Neuronal stem cell (in vitro differentiated cells): Measurements from ENCODE around the gene TNPO2.
A peak's percentile ranks its signal among the peaks of the same experiment; 100 is the strongest.

Source experiments
- DNase-seq: peaks from one replicate; pipeline ENCODE4 v3.0.0-alpha.2; 2013; ENCODE audit warnings: low spot score
- H2AFZ ChIP-seq: one replicate; pipeline ENCODE4 v1.6.1; 2013; ENCODE audit warnings: mild to moderate bottlenecking, low read length, inconsistent platforms
- H2AK5ac ChIP-seq: 2 replicates; pipeline ENCODE4 v1.6.1; 2013; ENCODE audit warnings: low read depth, mild to moderate bottlenecking, inconsistent platforms, low read length, moderate library complexity, mixed read lengths
- H2BK120ac ChIP-seq: 2 replicates; pipeline ENCODE4 v1.6.1; 2013; ENCODE audit warnings: low read depth, mild to moderate bottlenecking, inconsistent platforms, low read length, moderate library complexity, mixed read lengths
- H2BK12ac ChIP-seq: one replicate; pipeline ENCODE4 v1.6.1; 2013; ENCODE audit warnings: low read length, inconsistent platforms
- H2BK15ac ChIP-seq: 2 replicates; pipeline ENCODE4 v1.6.1; 2013; ENCODE audit warnings: mild to moderate bottlenecking, low read length, inconsistent platforms, mixed read lengths
- H2BK5ac ChIP-seq: one replicate; pipeline ENCODE4 v1.6.1; 2013; ENCODE audit warnings: inconsistent platforms, mild to moderate bottlenecking, low read length, moderate library complexity
- H3K14ac ChIP-seq: one replicate; pipeline ENCODE4 v1.6.1; 2013; ENCODE audit warnings: low read length, inconsistent platforms
- H3K18ac ChIP-seq: 2 replicates; pipeline ENCODE4 v1.6.1; 2013; ENCODE audit warnings: low read length, inconsistent platforms
- H3K23ac ChIP-seq: 2 replicates; pipeline ENCODE4 v1.6.1; 2013; ENCODE audit warnings: low read depth, mild to moderate bottlenecking, mixed read lengths, low read length, inconsistent platforms; ENCODE audit not compliant: poor library complexity
- H3K27ac ChIP-seq: replicated peaks from 3 replicates; pipeline ENCODE4 v1.5.1; 2013; ENCODE audit warnings: low read length, inconsistent platforms
- H3K27me3 ChIP-seq, 3 experiments: 2 replicates each; pipeline ENCODE4 v1.6.1; 2013; ENCODE audit warnings: low read length in 3 of 3, mild to moderate bottlenecking in 2 of 3, inconsistent platforms in 1 of 3, low read depth in 1 of 3, mixed read lengths in 1 of 3, moderate library complexity in 1 of 3; ENCODE audit not compliant: control insufficient read depth in 3 of 3, insufficient read depth in 3 of 3
- H3K36me3 ChIP-seq, 2 donors: replicated peaks in 1 of 2; 2 replicates each; pipeline ENCODE4 v1.6.1; 2013; ENCODE audit warnings: low read length in 2 of 2; ENCODE audit not compliant: control insufficient read depth in 2 of 2, insufficient read depth in 2 of 2
- H3K4ac ChIP-seq: 2 replicates; pipeline ENCODE4 v1.6.1; 2013; ENCODE audit warnings: inconsistent platforms, mild to moderate bottlenecking, low read length, moderate library complexity
- H3K4me1 ChIP-seq, 2 donors: 1 replicate in 1 of 2; 2 replicates in 1 of 2; pipeline ENCODE4 v1.6.1; 2013; ENCODE audit warnings: low read length in 2 of 2, low read depth in 1 of 2; ENCODE audit not compliant: control insufficient read depth in 2 of 2, insufficient read depth in 1 of 2
- H3K4me2 ChIP-seq: one replicate; pipeline ENCODE4 v1.6.1; 2013; ENCODE audit warnings: mild to moderate bottlenecking, low read length, inconsistent platforms; ENCODE audit not compliant: insufficient read depth, poor library complexity, severe bottlenecking
- H3K4me3 ChIP-seq, 2 donors: 2 replicates each; pipeline ENCODE4 v1.5.1; 2013; ENCODE audit warnings: low read length in 2 of 2, mild to moderate bottlenecking in 2 of 2, inconsistent platforms in 1 of 2, moderate library complexity in 1 of 2
- H3K79me1 ChIP-seq: one replicate; pipeline ENCODE4 v1.6.1; 2013; ENCODE audit warnings: low read depth, mild to moderate bottlenecking, inconsistent platforms, low read length, moderate library complexity
- H3K9ac ChIP-seq: one replicate; pipeline ENCODE4 v1.6.1; 2013; ENCODE audit warnings: mild to moderate bottlenecking, low read depth, low read length, inconsistent platforms; ENCODE audit not compliant: poor library complexity
- H3K9me3 ChIP-seq, 2 donors: replicated peaks in 1 of 2; 2 replicates each; pipeline versions ENCODE3 to v1.6.1; 2013; ENCODE audit warnings: low read length in 2 of 2, mild to moderate bottlenecking in 2 of 2, inconsistent platforms in 1 of 2, low read depth in 1 of 2, mixed read lengths in 1 of 2, moderate library complexity in 1 of 2; ENCODE audit not compliant: control insufficient read depth in 2 of 2, insufficient read depth in 1 of 2
- H4K8ac ChIP-seq: one replicate; pipeline ENCODE4 v1.6.1; 2013; ENCODE audit warnings: low read depth, mild to moderate bottlenecking, inconsistent platforms, low read length, moderate library complexity
- H4K91ac ChIP-seq: one replicate; pipeline ENCODE4 v1.6.1; 2013; ENCODE audit warnings: low read length, low read depth, mild to moderate bottlenecking, inconsistent platforms; ENCODE audit not compliant: poor library complexity
- WGBS, 2 donors: extraction: QIAGEN DNeasy Blood & Tissue Kit; methylation state at CpG; one replicate each; pipeline ENCODE4 v1.1.7; 2013; ENCODE audit warnings: missing lambda C conversion rate in 2 of 2, mixed read lengths in 1 of 2; ENCODE audit not compliant: insufficient read length in 2 of 2, insufficient replicate concordance in 1 of 2; ENCODE audit errors: extremely low coverage in 2 of 2; 5-methylcytosine and 5-hydroxymethylcytosine counted together

The TNPO2 gene

GRCh38 chr19:12676384-12676792, 47.3 kb downstream of the TNPO2 start:
- Histone ChIP-seq H2AFZ (no peak overlapping the region), H3K36me3 (peaks cover 58 to 84% of the 10 kb centered on the region in 2 donors), H3K9me3 (no peaks in the 10 kb centered on the region), H3K14ac (no peak overlapping the region), H2AK5ac (no peak overlapping the region), H3K4ac (no peak overlapping the region), H3K9ac (no peak overlapping the region), H3K27ac (no peak overlapping the region), H3K79me1 (peaks cover 10% of the 10 kb centered on the region), H2BK12ac (no peak overlapping the region), H3K18ac (no peak overlapping the region), H3K27me3 (no peaks in the 10 kb centered on the region), H2BK5ac (no peak overlapping the region), H2BK120ac (no peak overlapping the region), H3K4me2 (no peak overlapping the region), H4K91ac (no peak overlapping the region), H4K8ac (no peak overlapping the region), H2BK15ac (no peak overlapping the region), H3K23ac (no peak overlapping the region), H3K4me1 (peaks cover 0 to 2% of the 10 kb centered on the region in 2 donors), H3K4me3 (no peak overlapping the region)
- WGBS, 2 donors = no CpG with 5 or more reads among the region's 4 CpGs
- DNase-seq = peak; percentile 80

- H3K14ac ChIP-seq = no peak overlapping the region
- no peak overlapping the region for H2BK5ac ChIP-seq
- H2BK15ac ChIP-seq = no peak overlapping the region
- H3K4me3 ChIP-seq = no peak overlapping the region
- no peak overlapping the region for H2AFZ ChIP-seq
- H3K18ac ChIP-seq = no peak overlapping the region
- H3K27ac ChIP-seq = no peak overlapping the region
- DNase-seq = no peak
- no peak overlapping the region for H3K23ac ChIP-seq
- no peaks in the 10 kb centered on the region for H3K27me3 ChIP-seq
- no CpG with 5 or more reads among the region's 15 CpGs for WGBS, 2 donors
- no peak overlapping the region for H2AK5ac ChIP-seq
- H3K36me3 ChIP-seq = peaks cover 58 to 84% of the 10 kb centered on the region in 2 donors
- H3K4me1 ChIP-seq = peaks cover 0 to 2% of the 10 kb centered on the region in 2 donors
- no peak overlapping the region for H3K4ac ChIP-seq
- no peak overlapping the region for H4K8ac ChIP-seq
- H3K9ac ChIP-seq = no peak overlapping the region
- peaks cover 10% of the 10 kb centered on the region for H3K79me1 ChIP-seq
- H2BK12ac ChIP-seq = no peak overlapping the region
- H3K4me2 ChIP-seq = no peak overlapping the region
- H2BK120ac ChIP-seq = no peak overlapping the region
- no peaks in the 10 kb centered on the region for H3K9me3 ChIP-seq
- H4K91ac ChIP-seq = no peak overlapping the region
Observed at GRCh38 chr19:12675940-12676339, 47.8 kb downstream of the TNPO2 start.

GRCh38 chr19:12675399-12675798, 48.3 kb downstream of the TNPO2 start:
- no peak overlapping the region for H2BK5ac ChIP-seq
- no peak for DNase-seq
- H2BK12ac ChIP-seq = no peak overlapping the region
- H3K23ac ChIP-seq = peak overlapping the region; percentile 86
- H3K4me2 ChIP-seq = no peak overlapping the region
- peak overlapping the region in 1 of 2 donors; percentile 16 for H3K4me3 ChIP-seq
- WGBS, 2 donors = no CpG with 5 or more reads among the region's 10 CpGs
- H2AFZ ChIP-seq = no peak overlapping the region
- H3K9me3 ChIP-seq = no peaks in the 10 kb centered on the region
- no peak overlapping the region for H2BK120ac ChIP-seq
- peaks cover 2 to 4% of the 10 kb centered on the region in 2 donors for H3K4me1 ChIP-seq
- peak overlapping the region; percentile 15 for H3K9ac ChIP-seq
- no peak overlapping the region for H4K91ac ChIP-seq
- H2BK15ac ChIP-seq = no peak overlapping the region
- no peak overlapping the region for H3K27ac ChIP-seq
- H3K79me1 ChIP-seq = peaks cover 11% of the 10 kb centered on the region
- no peak overlapping the region for H4K8ac ChIP-seq
- H2AK5ac ChIP-seq = no peak overlapping the region
- H3K18ac ChIP-seq = no peak overlapping the region
- peaks cover 58 to 87% of the 10 kb centered on the region in 2 donors for H3K36me3 ChIP-seq
- H3K14ac ChIP-seq = no peak overlapping the region
- H3K27me3 ChIP-seq = no peaks in the 10 kb centered on the region
- H3K4ac ChIP-seq = no peak overlapping the region

GRCh38 chr19:12672744-12673143, 51.0 kb downstream of the TNPO2 start:
- no peak overlapping the region for H3K27ac ChIP-seq

More at GRCh38 chr19:12672744-12673143, 51.0 kb downstream of the TNPO2 start:
- no peak overlapping the region for H3K23ac ChIP-seq
- no peak overlapping the region for H3K4me3 ChIP-seq
- H3K27me3 ChIP-seq = no peaks in the 10 kb centered on the region
- H3K79me1 ChIP-seq = peaks cover 28% of the 10 kb centered on the region
- H3K4me1 ChIP-seq = peaks cover 12 to 16% of the 10 kb centered on the region in 2 donors
- H4K91ac ChIP-seq = no peak overlapping the region
- H3K9ac ChIP-seq = no peak overlapping the region
- H4K8ac ChIP-seq = no peak overlapping the region
- no peak overlapping the region for H2BK5ac ChIP-seq
- H3K4ac ChIP-seq = no peak overlapping the region
- H2BK15ac ChIP-seq = no peak overlapping the region
- H2BK120ac ChIP-seq = no peak overlapping the region
- no peak overlapping the region for H3K4me2 ChIP-seq
- H3K18ac ChIP-seq = no peak overlapping the region
- WGBS, 2 donors = no CpG with 5 or more reads among the region's 10 CpGs
- H3K36me3 ChIP-seq = peaks cover 48 to 70% of the 10 kb centered on the region in 2 donors
- DNase-seq = no peak
- H3K9me3 ChIP-seq = no peaks in the 10 kb centered on the region
- no peak overlapping the region for H3K14ac ChIP-seq
- H2AK5ac ChIP-seq = no peak overlapping the region
- H2BK12ac ChIP-seq = no peak overlapping the region
- H2AFZ ChIP-seq = no peak overlapping the region
